Neural crest cell (in vitro differentiated cells): Measurements from ENCODE around the gene PELO. TPM values are rescaled to one million over a fixed set of nuclear protein-coding genes. Genes with fewer than 3 reads are reported as not detected.

Experiments
- DNase-seq: peaks from one replicate; pipeline ENCODE4 v3.0.0; 2021; ENCODE audit warnings: low read depth, mixed read lengths, low spot score
- H3K27ac Mint-ChIP-seq: one replicate; pipeline ENCODE4 v1.8.0; 2021; ENCODE audit warnings: mild to moderate bottlenecking, mixed read lengths; ENCODE audit not compliant: unreplicated experiment
- H3K27me3 Mint-ChIP-seq: 2 replicates; pipeline ENCODE4 v1.8.0; 2021; ENCODE audit warnings: low read depth, mild to moderate bottlenecking, mixed read lengths
- H3K36me3 Mint-ChIP-seq: 2 replicates; pipeline ENCODE4 v1.8.0; 2021; ENCODE audit warnings: low read depth, mild to moderate bottlenecking, mixed read lengths
- H3K4me1 Mint-ChIP-seq: 2 replicates; pipeline ENCODE4 v1.8.0; 2021; ENCODE audit warnings: mixed read lengths
- H3K4me3 Mint-ChIP-seq: one replicate; pipeline ENCODE4 v1.8.0; 2021; ENCODE audit warnings: mild to moderate bottlenecking, mixed read lengths
- H3K9me3 Mint-ChIP-seq: 2 replicates; pipeline ENCODE4 v1.8.0; 2021; ENCODE audit warnings: mixed read lengths
- total RNA-seq: library from RNA; stranded (reverse); gene quantifications from 2 replicates; pipeline ENCODE4 v1.2.1, GENCODE V29; 2021
- TF ChIP-seq, protein P1 (sequence below): fragments of 200-600 bp; sonication (generic); conservative IDR thresholded peaks from 2 replicates; pipeline ENCODE4 v1.5.0; 2021; ENCODE audit warnings: antibody characterized with exemption, mild to moderate bottlenecking

PELO gene
- total RNA-seq, 1 donor from 2014 or later: 11.8 TPM

DNA sequence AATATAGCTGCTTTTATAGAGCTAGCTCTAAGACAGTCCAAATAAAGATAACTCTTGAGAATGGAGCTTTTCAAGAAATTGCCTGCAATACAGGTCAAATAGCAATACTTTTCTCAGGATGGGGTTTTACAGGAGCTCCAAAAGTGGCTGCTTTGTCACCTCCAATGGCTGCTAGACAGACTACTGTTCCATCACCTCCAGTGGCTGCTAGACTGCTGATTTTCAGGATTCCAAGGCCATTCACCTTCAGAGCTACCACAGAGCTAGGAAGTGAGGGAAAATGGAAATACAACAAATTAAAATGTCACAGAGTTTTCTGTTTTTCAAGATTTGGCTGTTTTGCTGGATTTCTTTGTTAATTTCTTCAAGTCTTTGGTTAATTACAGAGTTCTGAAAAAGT, 8.5 kb upstream of the PELO start:
- DNase-seq: no peak
- H3K4me1 Mint-ChIP-seq: peaks cover 3% of the 10 kb centered on the region
- no peaks in the 10 kb centered on the region for H3K27me3 Mint-ChIP-seq
- TF ChIP-seq, protein P1, sequence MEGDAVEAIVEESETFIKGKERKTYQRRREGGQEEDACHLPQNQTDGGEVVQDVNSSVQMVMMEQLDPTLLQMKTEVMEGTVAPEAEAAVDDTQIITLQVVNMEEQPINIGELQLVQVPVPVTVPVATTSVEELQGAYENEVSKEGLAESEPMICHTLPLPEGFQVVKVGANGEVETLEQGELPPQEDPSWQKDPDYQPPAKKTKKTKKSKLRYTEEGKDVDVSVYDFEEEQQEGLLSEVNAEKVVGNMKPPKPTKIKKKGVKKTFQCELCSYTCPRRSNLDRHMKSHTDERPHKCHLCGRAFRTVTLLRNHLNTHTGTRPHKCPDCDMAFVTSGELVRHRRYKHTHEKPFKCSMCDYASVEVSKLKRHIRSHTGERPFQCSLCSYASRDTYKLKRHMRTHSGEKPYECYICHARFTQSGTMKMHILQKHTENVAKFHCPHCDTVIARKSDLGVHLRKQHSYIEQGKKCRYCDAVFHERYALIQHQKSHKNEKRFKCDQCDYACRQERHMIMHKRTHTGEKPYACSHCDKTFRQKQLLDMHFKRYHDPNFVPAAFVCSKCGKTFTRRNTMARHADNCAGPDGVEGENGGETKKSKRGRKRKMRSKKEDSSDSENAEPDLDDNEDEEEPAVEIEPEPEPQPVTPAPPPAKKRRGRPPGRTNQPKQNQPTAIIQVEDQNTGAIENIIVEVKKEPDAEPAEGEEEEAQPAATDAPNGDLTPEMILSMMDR: no peak
- no peaks in the 10 kb centered on the region for H3K9me3 Mint-ChIP-seq
- H3K27ac Mint-ChIP-seq: no peak overlapping the region
- H3K36me3 Mint-ChIP-seq: no peaks in the 10 kb centered on the region
- H3K4me3 Mint-ChIP-seq: no peak overlapping the region

DNA sequence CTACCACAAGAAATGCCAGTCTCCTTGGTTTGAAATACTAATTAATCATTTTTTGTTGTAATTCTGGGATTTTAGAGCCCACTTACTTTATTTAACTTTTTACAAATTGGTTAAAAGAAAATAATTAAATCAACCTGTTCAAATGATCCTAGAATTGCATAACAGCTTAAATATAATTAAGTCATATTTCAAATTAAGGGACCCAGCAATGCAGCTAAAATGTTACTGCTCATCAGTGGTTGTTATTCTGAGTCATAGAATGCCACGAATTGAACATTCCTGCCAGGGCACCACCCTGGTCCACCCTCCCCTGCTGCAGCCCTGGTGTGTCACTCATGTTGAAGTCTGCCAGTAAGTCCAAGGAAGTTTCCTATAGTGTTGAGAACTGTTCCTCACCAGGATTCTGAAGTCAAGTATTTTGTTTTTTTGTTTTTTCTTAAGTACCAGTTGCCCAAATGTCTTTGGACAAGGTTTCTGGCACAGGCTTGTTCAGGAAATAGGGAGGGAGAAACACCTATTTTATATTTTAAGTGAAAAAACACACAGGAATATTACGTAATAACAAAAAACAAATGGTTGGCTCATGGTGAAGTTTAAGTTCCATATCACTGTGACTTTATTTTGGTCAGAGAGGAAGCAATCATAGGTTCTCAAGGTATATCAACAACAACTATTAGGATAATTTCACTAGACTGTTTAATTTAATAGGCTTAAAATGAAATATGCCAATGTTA, 4.3 kb upstream of the PELO start:
- H3K27ac Mint-ChIP-seq: no peak overlapping the region
- TF ChIP-seq, protein P1: no peak
- H3K4me1 Mint-ChIP-seq: peaks cover 14% of the 10 kb centered on the region
- no peaks in the 10 kb centered on the region for H3K36me3 Mint-ChIP-seq
- H3K9me3 Mint-ChIP-seq: no peaks in the 10 kb centered on the region
- H3K27me3 Mint-ChIP-seq: peaks cover 21% of the 10 kb centered on the region
- DNase-seq: no peak
- no peak overlapping the region for H3K4me3 Mint-ChIP-seq

DNA sequence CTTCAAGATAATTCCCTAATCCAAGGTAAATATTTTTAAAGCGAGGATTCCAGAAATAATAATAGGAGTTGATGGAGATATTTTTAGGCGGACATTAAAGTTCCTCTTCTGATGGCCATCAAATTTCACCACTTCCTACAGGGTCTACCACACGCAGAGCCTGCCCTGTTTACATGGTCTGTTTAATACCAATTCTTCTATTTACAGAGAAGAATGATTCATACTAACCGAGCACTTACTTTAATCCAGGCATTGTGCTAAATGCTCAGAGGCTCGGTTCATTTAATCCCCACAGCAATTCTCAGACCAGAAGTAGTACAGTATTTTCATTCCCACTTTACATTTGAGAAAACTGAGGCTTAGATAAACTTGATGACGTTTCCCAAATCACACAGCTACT, 3.0 kb upstream of the PELO start:
- TF ChIP-seq, protein P1: no peak
- Mint-ChIP-seq H3K9me3 (no peaks in the 10 kb centered on the region), H3K4me1 (peaks cover 18% of the 10 kb centered on the region), H3K27me3 (peaks cover 34% of the 10 kb centered on the region), H3K36me3 (no peaks in the 10 kb centered on the region), H3K27ac (no peak overlapping the region), H3K4me3 (no peak overlapping the region)
- no peak for DNase-seq

DNA sequence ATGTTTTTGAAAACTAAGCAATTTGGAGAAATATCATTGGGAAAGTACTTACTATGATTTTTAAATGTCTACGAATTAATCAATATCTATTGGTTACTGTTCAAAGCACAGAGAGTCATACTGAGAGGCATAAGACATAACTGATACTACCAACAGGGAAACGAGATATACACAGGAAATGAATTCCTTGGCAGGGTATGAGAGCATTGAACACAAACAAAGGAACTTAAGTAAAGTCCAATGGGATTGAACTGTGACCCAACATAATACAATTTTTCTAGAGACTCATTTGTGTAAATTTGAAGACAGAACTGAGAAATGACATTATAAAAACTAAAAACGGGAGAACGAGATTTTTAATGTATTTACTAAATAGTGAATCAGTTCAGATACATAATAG, 1.3 kb upstream of the PELO start:
- Mint-ChIP-seq H3K27me3 (peaks cover 37% of the 10 kb centered on the region), H3K27ac (no peak overlapping the region), H3K9me3 (no peaks in the 10 kb centered on the region), H3K4me1 (peaks cover 18% of the 10 kb centered on the region), H3K36me3 (no peaks in the 10 kb centered on the region), H3K4me3 (peak overlapping the region; percentile 33)
- TF ChIP-seq, protein P1: no peak
- no peak for DNase-seq

DNA sequence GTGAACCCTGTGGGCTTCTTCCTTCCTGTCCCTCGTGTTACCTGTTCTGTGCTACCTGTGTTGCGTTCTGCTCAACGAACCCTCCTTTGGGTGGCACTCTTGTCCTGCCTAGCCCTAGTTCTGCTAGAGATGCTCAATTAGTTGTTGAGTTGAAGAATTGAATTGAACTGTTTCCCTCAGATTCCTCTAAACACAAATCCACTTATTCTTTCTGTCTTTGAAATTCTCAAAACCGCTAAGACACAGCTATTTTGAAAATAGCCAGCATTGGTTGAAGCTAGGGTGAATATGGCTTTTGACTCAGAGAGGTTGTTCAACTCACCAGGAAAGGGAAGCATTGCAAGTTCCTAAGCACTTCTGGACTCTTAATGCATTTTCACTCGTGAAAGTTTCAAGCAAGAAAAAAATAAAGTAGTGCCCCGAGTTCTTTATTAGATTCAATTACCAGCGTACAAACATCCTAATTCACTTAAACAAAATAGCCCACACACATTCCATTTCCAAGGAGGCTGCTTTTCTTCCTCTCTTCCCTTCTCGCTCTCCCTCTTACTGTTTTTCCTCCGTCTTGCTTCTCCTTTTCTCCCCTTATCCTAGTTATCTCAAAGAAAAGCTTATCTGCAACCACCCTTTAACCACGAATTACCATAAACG, 642 bp upstream of the PELO start:
- no peaks in the 10 kb centered on the region for H3K9me3 Mint-ChIP-seq
- no peak overlapping the region for H3K27ac Mint-ChIP-seq
- H3K27me3 Mint-ChIP-seq: peaks cover 37% of the 10 kb centered on the region
- peak overlapping the region; percentile 47 for H3K4me3 Mint-ChIP-seq
- DNase-seq: no peak
- peaks cover 18% of the 10 kb centered on the region for H3K4me1 Mint-ChIP-seq
- H3K36me3 Mint-ChIP-seq: no peaks in the 10 kb centered on the region
- TF ChIP-seq, protein P1: no peak
